HPDE6-E6E7 (cell line): ENCODE results near the gene FIGN.

Experiments used
- DNase-seq: peaks from one replicate; pipeline ENCODE4 v3.0.0; 2011; ENCODE audit warnings: missing footprints; ENCODE audit errors: extremely low spot score

Gene FIGN

GRCh38 chr2:163612332-163612731, 123.5 kb downstream of the FIGN start:
- DNase-seq: no peak

GRCh38 chr2:163611557-163611906, 124.3 kb downstream of the FIGN start:
- DNase-seq: no peak

GRCh38 chr2:163610817-163611556, 124.8 kb downstream of the FIGN start:
- peak; percentile 7 for DNase-seq

- no peak for DNase-seq
Observed at GRCh38 chr2:163607630-163608029, 128.2 kb downstream of the FIGN start.

GRCh38 chr2:163606878-163607277, 128.9 kb downstream of the FIGN start:
- DNase-seq: no peak

GRCh38 chr2:163605779-163606178, 130.0 kb downstream of the FIGN start:
- no peak for DNase-seq

- DNase-seq: peak; percentile 4
Observed at GRCh38 chr2:163604941-163605555, 130.8 kb downstream of the FIGN start.

- no peak for DNase-seq
Observed at GRCh38 chr2:163602196-163602595, 133.6 kb downstream of the FIGN start.

- peak; percentile 39 for DNase-seq
Observed at GRCh38 chr2:163601377-163601776, 134.4 kb downstream of the FIGN start.

- no peak for DNase-seq
Observed at GRCh38 chr2:163600801-163601200, 135.0 kb downstream of the FIGN start.

GRCh38 chr2:163595028-163595427, 140.8 kb downstream of the FIGN start:
- no peak for DNase-seq

- DNase-seq: no peak
Observed at GRCh38 chr2:163594497-163594896, 141.3 kb downstream of the FIGN start.

- DNase-seq: no peak
Observed at GRCh38 chr2:163593982-163594381, 141.8 kb downstream of the FIGN start.

GRCh38 chr2:163592954-163593622, 142.7 kb downstream of the FIGN start:
- DNase-seq: no peak

- no peak for DNase-seq
Observed at GRCh38 chr2:163591461-163591860, 144.3 kb downstream of the FIGN start.

- no peak for DNase-seq
Observed at GRCh38 chr2:163580757-163581156, 155.1 kb downstream of the FIGN start.

GRCh38 chr2:163574309-163574708, 161.5 kb downstream of the FIGN start:
- DNase-seq: no peak

- DNase-seq: no peak
Observed at GRCh38 chr2:163573652-163574051, 162.2 kb downstream of the FIGN start.

GRCh38 chr2:163572850-163573249, 163.0 kb downstream of the FIGN start:
- no peak for DNase-seq

GRCh38 chr2:163571423-163572102, 164.2 kb downstream of the FIGN start:
- DNase-seq: no peak

GRCh38 chr2:163570391-163570790, 165.4 kb downstream of the FIGN start:
- DNase-seq: no peak

- DNase-seq: no peak
Observed at GRCh38 chr2:163565192-163565591, 170.6 kb downstream of the FIGN start.
